NCI-H774 (cell line): ENCODE data around the gene LIMK1.
"Not testable (repeated sequence)": the region's sequence is repeated elsewhere in the genome, so short reads cannot be mapped to it uniquely, and the experiment has no call there.

Experiments used
- DNase-seq: peaks from one replicate; lab custom pipeline; 2025; lab: John Stamatoyannopoulos, UW

LIMK1 gene

GRCh38 chr7:74126220-74126880 is 42.7 kb downstream of the LIMK1 start:
- no peak for DNase-seq

GRCh38 chr7:74129887-74130286 is 46.3 kb downstream of the LIMK1 start:
- DNase-seq = peak; percentile 13

- DNase-seq = no peak
Observed at GRCh38 chr7:74130518-74130917, 46.9 kb downstream of the LIMK1 start.

DNA sequence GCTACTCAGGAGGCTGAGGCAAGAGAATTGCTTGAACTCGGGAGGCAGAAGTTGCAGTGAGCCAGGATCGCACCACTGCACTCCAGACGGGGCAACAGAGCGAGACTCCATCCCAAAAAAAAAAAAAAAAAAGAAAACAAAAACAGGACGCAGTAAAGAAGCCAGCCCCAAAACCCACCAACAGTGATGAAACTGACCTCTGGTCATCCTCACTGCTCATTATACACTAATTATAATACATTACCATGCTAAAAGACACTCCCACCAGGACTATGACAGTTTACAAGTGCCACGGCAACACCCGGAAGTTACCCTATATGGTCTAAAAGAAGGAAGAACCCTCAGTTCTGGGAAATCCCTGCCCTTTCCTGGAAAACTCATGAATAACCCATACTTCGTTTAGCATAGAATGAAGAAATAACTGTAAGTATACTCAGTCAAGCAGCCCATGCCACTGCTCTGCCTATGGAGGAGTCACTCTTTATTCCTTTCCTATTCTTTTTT is 50.6 kb downstream of the LIMK1 start:
- DNase-seq = no peak

GRCh38 chr7:74138334-74138867 is 54.8 kb downstream of the LIMK1 start:
- no peak for DNase-seq

GRCh38 chr7:74138945-74139843 is 55.6 kb downstream of the LIMK1 start:
- no peak for DNase-seq

GRCh38 chr7:74141705-74142104 is 58.1 kb downstream of the LIMK1 start:
- no peak for DNase-seq

GRCh38 chr7:74143383-74143782 is 59.8 kb downstream of the LIMK1 start:
- DNase-seq = no peak

DNA sequence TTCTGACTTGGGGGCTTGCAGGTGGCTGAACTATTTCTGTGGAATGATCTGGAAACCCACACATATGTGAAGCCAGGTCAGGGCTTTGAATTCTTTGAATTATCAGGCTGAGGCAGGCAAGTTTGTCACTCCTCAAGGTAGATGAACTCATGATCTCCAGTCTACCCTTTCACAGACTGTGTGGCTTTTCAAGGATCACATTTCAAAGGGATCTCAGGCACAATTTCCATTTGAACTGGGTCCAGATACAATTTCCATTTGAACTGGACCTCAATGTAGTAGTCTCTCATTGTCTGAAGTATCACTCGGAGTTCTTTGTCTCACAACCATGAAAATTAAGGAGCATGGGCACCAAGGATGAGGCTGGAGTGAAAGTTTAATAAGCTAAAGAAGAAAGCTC is 64.9 kb downstream of the LIMK1 start:
- DNase-seq = no peak

DNA sequence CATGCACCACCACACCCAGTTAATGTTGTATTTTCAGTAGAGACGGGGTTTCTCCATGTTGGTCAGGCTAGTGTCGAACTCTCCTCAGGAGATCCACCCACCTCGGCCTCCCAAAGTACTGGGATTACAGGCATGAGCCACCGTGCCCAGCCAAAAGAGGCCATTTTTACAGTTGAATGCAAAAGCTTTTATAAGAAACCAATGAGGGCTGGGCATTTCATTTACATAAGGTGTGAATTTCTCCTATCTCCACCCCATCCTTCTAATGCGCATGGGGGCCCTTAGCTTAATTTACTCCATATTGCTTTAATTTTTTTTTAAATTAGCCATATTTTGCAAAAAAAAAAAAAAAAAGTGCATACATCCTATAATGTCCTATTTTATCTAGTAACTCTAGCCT is 65.5 kb downstream of the LIMK1 start:
- DNase-seq = no peak

DNA sequence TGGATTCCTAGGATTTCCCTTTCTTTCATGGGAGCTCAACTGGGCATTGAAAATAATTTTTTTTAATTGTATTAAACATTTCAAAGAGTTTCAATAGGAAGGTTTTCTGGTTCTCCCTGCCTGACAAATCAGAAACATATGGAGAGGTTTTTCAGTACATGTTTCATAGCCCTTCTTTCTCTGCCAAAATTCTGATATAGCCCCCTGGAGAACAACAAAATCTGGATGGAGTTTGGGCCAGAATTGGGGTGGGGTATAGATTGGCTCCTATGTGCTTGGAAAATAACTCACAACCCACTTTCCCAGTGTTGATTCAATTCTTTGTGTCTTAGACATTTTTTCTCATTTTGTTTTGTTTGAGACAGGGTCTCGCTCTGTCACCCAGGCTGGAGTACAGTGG is 66.0 kb downstream of the LIMK1 start:
- DNase-seq = no peak

GRCh38 chr7:74153736-74154135 is 70.1 kb downstream of the LIMK1 start:
- DNase-seq = no peak

GRCh38 chr7:74155810-74156395 is 72.3 kb downstream of the LIMK1 start:
- no peak for DNase-seq

DNA sequence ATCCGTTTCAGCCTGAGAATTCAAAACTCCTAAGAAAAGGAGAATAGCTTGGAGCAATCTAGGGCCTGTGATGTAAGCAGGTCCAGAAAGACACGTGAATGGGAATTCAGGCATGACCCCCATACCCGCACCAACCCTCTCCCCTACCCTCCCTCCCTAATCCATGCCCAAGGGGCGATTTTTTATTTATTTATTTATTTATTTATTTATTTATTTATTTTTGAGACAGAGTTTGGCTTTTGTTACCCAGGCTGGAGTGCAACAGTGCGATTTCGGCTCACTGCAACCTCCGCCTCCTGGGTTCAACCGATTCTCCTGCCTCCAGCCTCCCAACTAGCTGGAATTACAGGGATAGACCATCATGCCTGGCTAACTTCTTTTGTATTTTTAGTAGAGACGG is 74.0 kb downstream of the LIMK1 start:
- DNase-seq = no peak

- no peak for DNase-seq
Observed at GRCh38 chr7:74164985-74165456, 81.4 kb downstream of the LIMK1 start.

GRCh38 chr7:74165867-74166593 is 82.4 kb downstream of the LIMK1 start:
- no peak for DNase-seq

DNA sequence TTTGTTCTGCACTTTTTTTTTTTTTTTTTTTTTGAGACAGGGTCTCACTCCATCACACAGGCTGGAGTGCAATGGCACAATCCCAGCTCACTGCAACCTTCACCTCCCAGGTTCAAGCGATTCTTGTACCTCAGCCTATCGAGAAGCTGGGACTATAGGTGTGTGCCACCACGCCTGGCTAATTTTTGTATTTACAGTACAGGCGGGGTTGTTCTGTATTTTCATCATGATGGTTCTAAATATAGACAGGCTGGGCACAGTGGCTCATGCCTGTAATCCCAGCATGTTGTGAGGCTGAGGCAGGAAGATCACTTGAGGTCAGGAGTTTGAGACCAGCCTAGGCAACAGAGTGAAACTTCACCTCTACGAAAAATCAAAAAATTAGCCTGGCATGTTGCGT is 83.7 kb downstream of the LIMK1 start:
- not testable (repeated sequence) for DNase-seq
